ENCODE data around the gene ZP4.

ZP4 gene

DNA sequence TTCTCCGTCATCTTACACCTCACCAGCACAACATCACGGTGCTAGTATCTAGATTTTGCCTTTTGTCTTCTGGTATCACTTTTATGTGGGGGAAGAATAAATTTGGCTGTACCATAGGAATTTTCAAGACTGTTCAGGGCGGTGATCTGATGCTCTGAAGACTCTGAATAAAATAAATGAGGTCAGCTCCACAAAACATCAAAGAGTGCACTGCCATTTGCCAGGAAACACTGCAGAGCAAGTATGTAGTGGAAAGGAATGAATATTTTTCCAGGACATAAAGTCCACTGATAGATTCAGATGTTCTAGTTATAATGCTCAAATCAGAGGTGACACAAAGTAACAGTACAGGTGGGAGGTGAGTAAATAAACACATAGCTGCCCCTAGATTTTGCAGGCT lies 56.3 kb downstream of the ZP4 start:
- no peak for ATAC-seq
- TF ChIP-seq TCF4 (CRISPR knock-in tag; IDR thresholded peaks at IDR 0.05; ENCODE audit: borderline replicate concordance) = no peak
- no peak for TF ChIP-seq TOX (CRISPR knock-in tag; IDR thresholded peaks at IDR 0.05; ENCODE audit: borderline replicate concordance)
- TF ChIP-seq, protein P1, sequence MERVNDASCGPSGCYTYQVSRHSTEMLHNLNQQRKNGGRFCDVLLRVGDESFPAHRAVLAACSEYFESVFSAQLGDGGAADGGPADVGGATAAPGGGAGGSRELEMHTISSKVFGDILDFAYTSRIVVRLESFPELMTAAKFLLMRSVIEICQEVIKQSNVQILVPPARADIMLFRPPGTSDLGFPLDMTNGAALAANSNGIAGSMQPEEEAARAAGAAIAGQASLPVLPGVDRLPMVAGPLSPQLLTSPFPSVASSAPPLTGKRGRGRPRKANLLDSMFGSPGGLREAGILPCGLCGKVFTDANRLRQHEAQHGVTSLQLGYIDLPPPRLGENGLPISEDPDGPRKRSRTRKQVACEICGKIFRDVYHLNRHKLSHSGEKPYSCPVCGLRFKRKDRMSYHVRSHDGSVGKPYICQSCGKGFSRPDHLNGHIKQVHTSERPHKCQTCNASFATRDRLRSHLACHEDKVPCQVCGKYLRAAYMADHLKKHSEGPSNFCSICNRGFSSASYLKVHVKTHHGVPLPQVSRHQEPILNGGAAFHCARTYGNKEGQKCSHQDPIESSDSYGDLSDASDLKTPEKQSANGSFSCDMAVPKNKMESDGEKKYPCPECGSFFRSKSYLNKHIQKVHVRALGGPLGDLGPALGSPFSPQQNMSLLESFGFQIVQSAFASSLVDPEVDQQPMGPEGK (CRISPR knock-in tag; IDR thresholded peaks at IDR 0.05; ENCODE audit: borderline replicate concordance) = no peak
- no peak for TF ChIP-seq ESRRG (CRISPR knock-in tag; IDR thresholded peaks at IDR 0.05)
- TF ChIP-seq ZNF8 (CRISPR knock-in tag; IDR thresholded peaks at IDR 0.05) = no peak
- TF ChIP-seq ZC3H10 (CRISPR knock-in tag; IDR thresholded peaks at IDR 0.05) = no peak
- TF ChIP-seq SNAI2 (CRISPR knock-in tag; IDR thresholded peaks at IDR 0.05) = no peak
- TF ChIP-seq GLIS3 (CRISPR knock-in tag; IDR thresholded peaks at IDR 0.05) = no peak
- TF ChIP-seq, protein P2, sequence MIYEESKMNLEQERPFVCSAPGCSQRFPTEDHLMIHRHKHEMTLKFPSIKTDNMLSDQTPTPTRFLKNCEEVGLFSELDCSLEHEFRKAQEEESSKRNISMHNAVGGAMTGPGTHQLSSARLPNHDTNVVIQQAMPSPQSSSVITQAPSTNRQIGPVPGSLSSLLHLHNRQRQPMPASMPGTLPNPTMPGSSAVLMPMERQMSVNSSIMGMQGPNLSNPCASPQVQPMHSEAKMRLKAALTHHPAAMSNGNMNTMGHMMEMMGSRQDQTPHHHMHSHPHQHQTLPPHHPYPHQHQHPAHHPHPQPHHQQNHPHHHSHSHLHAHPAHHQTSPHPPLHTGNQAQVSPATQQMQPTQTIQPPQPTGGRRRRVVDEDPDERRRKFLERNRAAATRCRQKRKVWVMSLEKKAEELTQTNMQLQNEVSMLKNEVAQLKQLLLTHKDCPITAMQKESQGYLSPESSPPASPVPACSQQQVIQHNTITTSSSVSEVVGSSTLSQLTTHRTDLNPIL (CRISPR knock-in tag; IDR thresholded peaks at IDR 0.05; ENCODE audit: low read depth) = no peak
- TF ChIP-seq, protein P3, sequence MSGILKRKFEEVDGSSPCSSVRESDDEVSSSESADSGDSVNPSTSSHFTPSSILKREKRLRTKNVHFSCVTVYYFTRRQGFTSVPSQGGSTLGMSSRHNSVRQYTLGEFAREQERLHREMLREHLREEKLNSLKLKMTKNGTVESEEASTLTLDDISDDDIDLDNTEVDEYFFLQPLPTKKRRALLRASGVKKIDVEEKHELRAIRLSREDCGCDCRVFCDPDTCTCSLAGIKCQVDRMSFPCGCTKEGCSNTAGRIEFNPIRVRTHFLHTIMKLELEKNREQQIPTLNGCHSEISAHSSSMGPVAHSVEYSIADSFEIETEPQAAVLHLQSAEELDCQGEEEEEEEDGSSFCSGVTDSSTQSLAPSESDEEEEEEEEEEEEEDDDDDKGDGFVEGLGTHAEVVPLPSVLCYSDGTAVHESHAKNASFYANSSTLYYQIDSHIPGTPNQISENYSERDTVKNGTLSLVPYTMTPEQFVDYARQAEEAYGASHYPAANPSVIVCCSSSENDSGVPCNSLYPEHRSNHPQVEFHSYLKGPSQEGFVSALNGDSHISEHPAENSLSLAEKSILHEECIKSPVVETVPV (CRISPR knock-in tag; IDR thresholded peaks at IDR 0.05) = no peak
- no peak for TF ChIP-seq ZFP3 (CRISPR knock-in tag; IDR thresholded peaks at IDR 0.05)
- no peak for TF ChIP-seq RARB (CRISPR knock-in tag; IDR thresholded peaks at IDR 0.05)
- no peak for TF ChIP-seq PPARA (CRISPR knock-in tag; IDR thresholded peaks at IDR 0.05; ENCODE audit: borderline replicate concordance)
- TF ChIP-seq ISL1 (CRISPR knock-in tag; IDR thresholded peaks at IDR 0.05) = no peak
- TF ChIP-seq ARNTL (CRISPR knock-in tag; IDR thresholded peaks at IDR 0.05; ENCODE audit: borderline replicate concordance, low read depth) = no peak
- TF ChIP-seq ZNF565 (CRISPR knock-in tag; conservative IDR thresholded peaks at IDR 0.05; ENCODE audit: low read depth) = no peak
- TF ChIP-seq, protein P4, sequence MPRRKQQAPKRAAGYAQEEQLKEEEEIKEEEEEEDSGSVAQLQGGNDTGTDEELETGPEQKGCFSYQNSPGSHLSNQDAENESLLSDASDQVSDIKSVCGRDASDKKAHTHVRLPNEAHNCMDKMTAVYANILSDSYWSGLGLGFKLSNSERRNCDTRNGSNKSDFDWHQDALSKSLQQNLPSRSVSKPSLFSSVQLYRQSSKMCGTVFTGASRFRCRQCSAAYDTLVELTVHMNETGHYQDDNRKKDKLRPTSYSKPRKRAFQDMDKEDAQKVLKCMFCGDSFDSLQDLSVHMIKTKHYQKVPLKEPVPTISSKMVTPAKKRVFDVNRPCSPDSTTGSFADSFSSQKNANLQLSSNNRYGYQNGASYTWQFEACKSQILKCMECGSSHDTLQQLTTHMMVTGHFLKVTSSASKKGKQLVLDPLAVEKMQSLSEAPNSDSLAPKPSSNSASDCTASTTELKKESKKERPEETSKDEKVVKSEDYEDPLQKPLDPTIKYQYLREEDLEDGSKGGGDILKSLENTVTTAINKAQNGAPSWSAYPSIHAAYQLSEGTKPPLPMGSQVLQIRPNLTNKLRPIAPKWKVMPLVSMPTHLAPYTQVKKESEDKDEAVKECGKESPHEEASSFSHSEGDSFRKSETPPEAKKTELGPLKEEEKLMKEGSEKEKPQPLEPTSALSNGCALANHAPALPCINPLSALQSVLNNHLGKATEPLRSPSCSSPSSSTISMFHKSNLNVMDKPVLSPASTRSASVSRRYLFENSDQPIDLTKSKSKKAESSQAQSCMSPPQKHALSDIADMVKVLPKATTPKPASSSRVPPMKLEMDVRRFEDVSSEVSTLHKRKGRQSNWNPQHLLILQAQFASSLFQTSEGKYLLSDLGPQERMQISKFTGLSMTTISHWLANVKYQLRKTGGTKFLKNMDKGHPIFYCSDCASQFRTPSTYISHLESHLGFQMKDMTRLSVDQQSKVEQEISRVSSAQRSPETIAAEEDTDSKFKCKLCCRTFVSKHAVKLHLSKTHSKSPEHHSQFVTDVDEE (CRISPR knock-in tag; IDR thresholded peaks at IDR 0.05) = no peak

DNA sequence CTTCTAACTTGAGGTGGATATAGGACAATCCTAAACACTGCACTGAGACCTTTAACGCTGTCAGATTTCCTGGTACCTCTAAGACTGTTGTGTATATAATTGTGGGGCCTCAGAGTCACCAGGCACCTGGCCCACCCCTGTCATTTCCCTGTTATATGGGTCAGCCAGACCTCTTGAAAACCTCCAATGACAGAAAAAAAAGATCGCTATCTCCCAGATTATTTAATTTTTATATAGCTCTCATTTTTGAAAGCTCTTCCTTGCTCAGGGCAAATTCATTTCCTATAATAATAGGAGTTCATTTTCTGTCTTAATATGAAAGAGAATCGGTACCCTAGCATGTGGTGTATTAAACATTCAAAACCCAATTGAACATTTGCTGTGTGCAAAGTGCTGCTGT lies 56.7 kb downstream of the ZP4 start:
- no peak for TF ChIP-seq ZNF8 (CRISPR knock-in tag; IDR thresholded peaks at IDR 0.05)
- TF ChIP-seq ESRRG (CRISPR knock-in tag; IDR thresholded peaks at IDR 0.05) = no peak
- no peak for TF ChIP-seq ZFP30 (CRISPR knock-in tag; IDR thresholded peaks at IDR 0.05)
- no peak for ATAC-seq

DNA sequence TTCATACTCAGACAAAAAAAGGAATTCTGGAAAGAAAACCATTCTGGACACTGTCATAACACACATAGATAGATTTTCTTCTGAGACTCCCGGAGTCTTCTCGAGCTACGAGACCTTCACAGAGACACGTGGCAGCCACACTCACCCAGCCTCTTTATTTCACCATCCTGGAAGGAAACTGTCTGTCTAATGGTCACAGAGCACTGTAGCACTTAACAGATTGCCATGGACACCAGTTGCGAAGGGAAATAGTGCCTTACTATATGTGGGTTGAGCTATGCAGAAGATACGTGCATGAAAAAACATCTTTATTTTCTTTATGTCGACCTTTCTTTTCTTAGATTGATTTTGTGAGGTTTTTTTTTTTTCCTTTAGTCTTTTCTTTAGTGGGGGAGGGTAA lies 57.9 kb downstream of the ZP4 start:
- no peak for TF ChIP-seq SNAI2 (CRISPR knock-in tag; IDR thresholded peaks at IDR 0.05)
- ATAC-seq = no peak
